NT2/D1 (cell line): Measurements from ENCODE around the gene PSMD1.

Experiments used
- SUZ12 ChIP-seq: IDR thresholded peaks from 2 replicates; pipeline ENCODE4 v1.6.1; 2011; ENCODE audit not compliant: insufficient read length, insufficient read depth; ENCODE audit errors: extremely low read depth
- ZNF274 ChIP-seq: IDR thresholded peaks from 2 replicates; pipeline ENCODE4 v1.6.1; 2011; ENCODE audit warnings: mild to moderate bottlenecking, low read depth, low read length

- TF ChIP-seq ZNF274: no peak
- no peak for TF ChIP-seq SUZ12
These were observed 923 bp downstream of the PSMD1 start for GRCh38 chr2:231057590-231057989.
